GM18868 (cell line): Measurements from ENCODE around the gene FGD6.
"Not testable (repeated sequence)": the region's sequence is repeated elsewhere in the genome, so short reads cannot be mapped to it uniquely, and the experiment has no call there.

Experiments
- ATAC-seq: cut with Tn5 transposase; IDR thresholded peaks from one replicate; pipeline ENCODE4 v1.9.1; 2021; ENCODE audit warnings: mild to moderate bottlenecking, moderate library complexity; ENCODE audit not compliant: unreplicated experiment

Gene FGD6

DNA sequence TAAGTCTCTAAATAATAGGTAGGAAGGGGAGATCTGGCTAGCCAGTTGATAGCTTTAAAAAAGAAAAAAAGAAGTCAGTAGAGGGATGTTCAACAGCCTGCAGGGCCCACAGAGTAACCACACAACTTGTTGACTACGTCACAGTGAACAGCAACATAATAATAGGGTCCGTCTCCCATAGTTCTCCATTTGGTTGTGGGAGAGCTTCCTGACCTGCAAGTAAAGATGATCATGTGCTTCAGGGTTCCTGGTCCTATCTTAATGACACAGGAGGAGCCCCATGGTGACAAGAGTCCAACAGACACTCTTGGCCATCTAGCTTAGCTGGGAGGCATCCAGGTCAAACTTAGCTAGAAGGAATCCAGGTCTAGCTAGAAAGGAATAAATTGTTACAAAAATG lies 36.2 kb downstream of the FGD6 start:
- ATAC-seq = no peak

DNA sequence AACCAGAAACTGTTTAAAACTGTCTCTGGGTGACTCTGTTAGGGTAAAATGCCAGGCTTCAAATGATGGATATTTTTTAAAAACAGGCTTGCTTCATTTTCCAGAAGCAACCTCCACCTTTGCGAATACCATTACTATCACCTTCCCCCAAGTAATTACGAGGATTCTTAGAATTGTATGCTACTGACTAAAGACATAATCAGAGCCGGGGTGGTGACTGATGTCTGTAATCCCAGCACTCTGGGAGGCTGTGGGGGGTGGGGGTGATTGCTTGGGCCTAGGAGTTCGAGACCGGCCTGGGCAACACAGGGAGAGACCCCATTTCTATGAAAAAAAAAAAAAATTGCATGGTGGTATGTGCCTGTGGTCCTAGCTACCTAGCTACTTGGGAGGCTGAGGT lies 38.3 kb downstream of the FGD6 start:
- no peak for ATAC-seq

DNA sequence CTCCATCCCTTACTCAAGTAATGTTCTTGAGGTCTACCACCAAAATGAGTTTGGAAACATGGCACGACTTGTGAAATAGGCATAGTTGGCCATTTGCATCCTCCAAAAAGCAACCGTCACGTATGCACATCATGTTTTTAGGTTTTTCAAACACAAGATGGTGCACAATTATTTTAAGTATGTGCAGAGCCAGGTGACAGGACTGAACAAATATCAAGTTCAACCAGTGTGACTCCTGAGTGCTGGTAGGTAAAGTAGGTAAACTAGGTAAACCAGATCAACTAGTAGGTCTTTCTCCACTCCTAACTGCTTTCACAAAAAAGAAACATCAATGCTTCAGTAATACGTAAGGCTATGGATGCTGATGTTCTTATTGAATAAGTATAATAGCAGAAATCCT lies 39.1 kb downstream of the FGD6 start:
- ATAC-seq = no peak

DNA sequence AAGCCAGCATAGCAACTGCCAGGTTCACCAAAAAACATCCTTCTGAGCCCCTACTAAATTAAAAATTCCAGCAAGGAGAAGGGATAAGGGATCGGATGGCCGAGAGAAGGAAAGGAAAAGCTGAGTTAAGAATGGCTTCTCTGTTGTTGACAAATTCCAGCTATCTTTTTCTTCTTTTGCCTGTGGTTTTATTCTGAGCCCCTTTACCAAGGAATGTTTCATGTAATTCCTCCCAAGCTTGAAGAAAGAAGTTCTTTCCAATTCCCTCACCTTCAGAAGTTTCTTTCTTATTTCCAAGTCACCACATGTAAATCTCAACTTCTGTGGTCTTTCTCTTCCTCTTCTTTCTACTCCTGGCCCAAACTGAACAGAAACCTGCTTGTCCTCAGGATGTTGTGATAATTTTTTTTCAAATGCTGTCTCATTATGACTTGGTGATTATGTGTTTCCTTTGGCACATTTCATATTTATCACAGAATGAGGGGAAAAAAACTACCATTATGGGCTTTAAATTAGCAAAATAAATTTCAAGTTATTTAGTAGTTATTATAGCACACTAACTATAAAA lies 40.0 kb downstream of the FGD6 start:
- no peak for ATAC-seq

DNA sequence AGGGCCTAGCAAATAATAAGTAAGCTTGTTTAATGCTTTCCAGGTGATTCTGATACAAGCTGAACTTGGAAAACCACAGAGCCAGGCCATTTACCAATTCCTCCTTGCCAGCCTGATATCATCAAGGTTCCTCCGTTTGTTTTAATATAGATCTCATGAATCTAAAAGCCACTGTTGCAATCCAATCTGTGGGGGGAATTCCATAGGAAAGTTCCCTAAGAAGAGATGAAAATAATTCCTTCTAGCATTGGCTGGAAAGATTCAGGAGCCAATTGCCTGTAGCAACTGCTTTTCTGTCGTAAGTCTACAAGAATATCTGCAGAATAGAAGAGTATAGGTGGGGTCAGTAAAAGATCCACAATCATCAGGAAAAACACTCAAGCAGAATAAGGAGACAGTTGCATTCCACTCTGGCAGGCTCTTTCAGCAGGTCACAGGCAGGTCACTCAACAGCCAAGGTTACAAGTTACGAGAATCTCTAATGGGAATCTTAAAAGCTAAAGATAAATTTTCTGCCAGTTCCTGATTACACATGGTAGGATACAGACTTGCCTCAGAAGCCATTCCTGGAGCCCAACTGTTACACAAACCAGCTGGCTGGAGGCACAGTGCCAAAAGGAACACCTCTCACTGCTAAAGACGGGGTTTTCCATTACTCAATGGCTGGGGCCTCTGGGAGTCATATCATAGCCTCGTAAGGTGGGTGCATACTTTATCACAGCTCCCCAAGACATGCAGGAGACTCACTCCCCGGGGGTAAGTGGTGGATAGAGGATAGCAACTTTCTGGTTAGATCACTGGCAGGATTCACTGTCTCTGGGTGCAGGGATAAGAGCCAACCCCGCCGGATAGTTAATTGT lies 43.6 kb downstream of the FGD6 start:
- no peak for ATAC-seq

DNA sequence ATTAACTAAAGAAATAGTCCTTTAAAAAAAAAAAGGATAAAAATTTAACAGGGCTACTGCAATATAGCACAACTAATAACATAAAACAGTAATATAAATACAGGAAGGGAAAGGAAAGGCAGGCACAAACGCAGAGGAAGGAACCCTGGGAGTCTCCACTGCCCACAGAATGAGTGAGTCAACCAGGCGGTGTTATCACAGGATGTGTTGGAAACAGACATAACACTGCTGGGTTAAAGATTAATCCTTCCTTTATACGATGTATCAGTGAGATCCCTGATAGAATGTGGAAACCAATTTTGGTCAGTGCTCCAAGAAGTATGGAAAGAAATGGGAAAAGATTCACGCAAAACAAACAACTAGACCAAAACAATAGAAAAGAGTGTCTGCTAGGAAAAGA lies 47.9 kb downstream of the FGD6 start:
- no peak for ATAC-seq

DNA sequence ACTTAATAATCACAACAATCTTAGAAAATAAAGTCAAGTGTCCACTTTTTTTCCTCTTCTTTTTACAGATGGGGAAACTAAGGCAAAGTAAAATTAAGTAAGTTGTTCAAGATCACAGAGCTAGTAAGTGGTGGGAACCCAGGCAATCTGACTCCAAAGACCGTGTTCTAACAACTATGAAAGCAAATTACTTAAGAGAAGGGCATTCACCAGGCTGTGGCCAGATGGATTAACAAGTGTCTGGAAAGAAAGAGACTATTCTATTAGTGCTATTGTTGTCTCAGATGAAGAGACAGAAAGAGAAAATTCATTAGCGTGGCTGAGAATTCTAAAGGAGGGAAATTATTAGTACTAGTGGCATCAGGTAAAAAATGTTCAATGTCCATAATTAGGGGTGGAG lies 48.5 kb downstream of the FGD6 start:
- ATAC-seq = no peak

DNA sequence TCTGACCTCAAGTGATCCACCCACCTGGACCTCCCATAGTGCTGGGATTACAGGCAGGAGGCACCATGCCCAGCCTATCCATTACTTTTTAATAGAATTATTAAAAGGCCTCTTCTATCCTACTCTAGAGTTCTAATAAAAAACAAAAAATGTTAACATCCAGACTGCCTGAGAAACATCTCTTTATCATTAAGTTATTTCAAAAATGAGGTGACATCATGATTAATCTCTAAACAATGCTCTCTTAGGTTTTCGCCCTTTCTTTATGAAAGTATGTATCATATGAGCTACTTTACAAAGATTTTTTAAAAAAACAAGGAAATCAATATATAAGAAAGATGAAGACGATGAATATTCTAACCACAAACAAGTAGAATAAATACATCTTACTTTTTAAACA lies 52.6 kb downstream of the FGD6 start:
- ATAC-seq = no peak

DNA sequence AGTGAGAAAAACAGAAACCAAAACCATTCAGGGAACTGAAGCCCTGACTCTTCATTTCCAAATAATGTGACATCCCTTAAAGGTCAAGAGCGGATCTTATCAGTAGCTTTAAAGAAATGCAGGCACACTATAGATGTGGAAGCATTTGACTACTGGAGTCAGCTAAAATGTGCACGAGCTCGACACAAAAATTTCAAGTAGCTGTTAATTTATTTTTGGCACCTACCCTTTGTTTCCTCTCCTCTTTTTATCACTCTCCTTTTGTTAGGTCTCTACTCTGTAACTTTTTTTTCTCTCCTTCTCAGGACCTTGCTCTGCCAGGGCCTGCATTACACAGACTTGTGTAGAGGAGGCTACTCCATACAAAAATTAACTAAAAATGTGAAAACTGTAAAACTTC lies 58.3 kb downstream of the FGD6 start:
- ATAC-seq = no peak

DNA sequence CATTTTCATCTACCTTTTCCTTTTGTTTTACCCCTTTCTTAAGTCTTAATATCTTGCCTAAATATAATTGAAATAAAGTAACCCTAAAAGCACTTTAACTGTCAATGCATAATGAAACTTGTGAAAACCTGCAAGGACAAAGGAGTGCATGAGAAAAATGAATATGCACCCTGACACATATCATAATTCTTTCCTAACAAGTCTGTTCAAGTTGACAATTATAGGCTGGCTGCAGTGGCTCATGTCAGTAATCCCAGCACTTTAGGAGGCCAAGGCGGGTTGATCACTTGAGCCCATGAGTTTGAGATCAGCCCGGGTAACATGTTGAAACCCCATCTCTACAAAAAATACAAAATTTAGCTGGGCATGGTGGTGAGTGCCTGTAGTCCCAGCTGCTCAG lies 65.4 kb downstream of the FGD6 start:
- ATAC-seq = no peak

DNA sequence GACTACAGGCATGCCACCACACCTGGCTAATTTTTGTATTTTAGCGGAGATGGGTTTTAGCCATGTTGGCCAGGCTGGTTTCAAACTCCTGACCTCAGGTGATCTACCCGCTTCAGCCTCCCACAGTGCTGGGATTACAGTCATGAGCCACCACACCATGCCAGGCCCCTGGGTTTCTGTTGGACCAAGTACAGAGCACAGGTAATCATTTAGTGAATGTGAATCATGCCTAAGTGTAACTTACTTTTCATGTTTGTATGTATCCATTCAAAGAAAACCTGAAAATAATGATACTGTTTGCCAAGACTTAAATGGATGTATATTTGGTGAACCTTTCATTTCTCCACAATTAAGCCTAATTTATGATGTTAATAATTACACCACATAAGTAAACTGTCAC lies 65.9 kb downstream of the FGD6 start:
- no peak for ATAC-seq

DNA sequence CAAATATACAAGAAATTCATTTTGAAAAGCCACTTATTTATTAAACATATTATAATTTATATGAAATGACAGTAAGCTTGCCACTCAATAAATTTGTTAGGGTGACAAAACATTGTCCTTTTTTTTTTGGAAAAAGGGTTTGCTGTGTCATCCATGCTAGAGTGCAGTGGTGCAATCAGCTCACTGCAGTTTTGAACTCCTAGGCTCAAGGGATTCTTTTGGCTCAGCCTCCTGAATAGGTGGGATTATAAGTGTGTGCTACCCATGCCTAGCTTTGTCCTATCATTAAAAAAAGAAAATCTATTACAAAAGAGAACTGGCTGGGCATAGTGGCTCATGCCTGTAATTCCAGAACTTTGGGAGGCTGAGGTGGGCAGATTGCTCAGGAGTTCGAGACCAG lies 66.8 kb downstream of the FGD6 start:
- ATAC-seq = no peak

DNA sequence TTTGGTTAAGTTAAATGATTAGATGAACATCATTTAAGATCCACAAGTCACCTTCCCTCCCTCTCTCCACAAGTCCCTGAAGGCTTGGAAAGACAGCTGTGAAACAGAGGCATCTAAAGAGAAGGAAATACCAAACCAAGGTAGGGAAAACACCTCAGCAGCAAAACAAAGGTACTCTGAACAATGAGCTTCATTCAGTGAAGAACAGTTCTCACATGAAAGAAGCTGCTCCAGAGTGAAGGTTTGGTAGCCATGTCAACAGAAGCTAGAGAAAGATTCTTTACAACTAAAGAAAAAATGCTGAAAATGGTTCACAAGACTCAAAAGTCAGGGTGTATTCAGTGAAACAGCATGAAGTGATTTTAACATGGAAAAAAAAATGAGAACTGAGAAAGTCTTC lies 69.4 kb downstream of the FGD6 start:
- no peak for ATAC-seq

DNA sequence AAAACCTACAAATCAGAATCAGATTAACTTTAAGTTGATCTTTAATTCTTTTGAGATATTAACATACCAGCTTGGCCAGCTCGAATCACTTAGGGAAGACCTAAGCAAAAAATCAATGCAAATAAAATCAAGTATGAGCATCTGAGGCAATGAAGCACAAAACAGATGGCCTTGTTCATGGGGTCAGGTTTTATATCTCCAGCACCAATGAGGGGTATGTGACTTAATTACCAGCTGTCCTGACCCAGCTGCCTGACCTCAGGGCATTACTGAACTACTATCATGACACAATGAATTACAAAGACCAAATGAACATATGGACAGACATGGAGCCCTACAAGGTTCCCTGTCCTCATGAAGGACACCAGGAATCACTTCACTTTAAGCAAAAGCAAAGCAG lies 70.5 kb downstream of the FGD6 start:
- ATAC-seq = no peak

DNA sequence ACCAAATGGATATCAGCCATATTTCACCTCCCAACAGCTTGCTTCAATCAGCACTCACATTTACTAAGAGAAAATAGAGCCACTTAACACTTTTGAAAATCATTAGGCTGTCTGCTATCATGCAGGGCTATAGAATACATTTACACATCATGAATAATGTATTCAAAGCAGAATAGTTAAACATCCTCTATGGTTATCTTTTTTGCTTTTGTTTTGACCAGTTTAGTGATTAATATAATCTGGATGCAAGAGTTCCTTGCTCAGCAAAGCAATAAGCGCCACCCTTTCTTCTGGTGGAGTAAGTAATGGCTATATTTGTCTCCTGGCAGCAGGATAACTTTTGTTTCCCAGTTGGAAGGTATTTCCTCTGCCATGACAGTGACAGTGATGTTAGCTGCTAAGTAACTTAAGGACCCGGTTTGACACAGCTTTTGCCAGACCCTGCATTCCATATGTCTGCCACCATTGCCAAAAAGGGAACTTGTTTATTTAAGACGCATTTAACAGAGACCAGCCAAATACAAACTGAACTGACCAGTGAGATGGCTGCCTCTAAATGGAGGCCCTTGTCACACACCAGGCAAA lies 73.6 kb downstream of the FGD6 start:
- no peak for ATAC-seq

DNA sequence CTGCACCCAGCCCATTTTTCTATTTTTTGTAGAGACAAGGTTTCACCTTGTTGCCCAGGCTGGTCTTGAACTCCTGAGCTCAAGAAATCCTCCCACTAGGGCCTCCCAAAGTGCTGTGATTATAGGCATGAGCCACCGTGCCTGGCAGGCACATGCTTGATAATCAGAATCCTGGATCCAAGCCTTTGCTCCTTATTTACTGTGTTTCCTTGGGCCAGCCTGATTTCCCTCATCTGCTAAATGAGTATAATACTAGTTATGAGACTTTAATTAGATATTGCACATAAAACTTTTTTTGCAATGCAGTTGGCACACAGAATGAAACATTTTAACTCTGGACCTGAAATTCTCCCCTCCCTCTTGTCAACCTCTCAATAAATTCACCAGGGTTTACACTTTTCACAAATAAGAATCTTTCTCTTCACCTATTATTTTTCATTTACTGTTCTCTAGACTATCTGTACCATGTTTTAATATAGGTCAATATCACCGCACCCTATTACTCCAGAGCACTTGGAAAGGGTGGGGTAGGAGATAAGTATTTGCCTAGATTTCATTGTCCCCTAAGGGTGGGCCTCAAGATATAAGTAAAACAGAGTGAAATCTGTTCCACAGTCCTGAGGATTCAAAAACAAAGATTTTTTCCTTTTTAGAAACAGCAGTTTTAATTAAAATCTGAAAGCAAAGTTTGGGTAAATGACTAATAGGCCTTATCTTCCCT lies 74.7 kb downstream of the FGD6 start:
- no peak for ATAC-seq

DNA sequence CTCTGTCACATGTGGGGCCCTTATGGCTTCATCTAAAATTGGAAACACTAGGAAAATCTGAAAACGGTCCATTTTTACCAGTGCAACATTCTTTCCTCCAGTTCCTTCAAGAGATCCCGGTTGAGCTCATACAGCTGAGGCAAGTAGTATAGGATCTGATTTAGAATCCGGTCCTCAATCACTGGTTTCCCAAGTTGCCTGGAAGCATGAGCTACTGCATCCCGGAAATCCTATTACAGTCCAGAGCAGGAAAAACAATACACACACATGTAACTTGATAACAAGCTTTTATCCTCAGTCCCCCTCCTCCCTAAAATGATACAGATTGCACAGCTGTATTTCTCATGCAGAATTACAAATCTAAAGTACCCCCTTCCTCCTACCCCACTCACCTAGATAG lies 76.0 kb downstream of the FGD6 start:
- no peak for ATAC-seq

DNA sequence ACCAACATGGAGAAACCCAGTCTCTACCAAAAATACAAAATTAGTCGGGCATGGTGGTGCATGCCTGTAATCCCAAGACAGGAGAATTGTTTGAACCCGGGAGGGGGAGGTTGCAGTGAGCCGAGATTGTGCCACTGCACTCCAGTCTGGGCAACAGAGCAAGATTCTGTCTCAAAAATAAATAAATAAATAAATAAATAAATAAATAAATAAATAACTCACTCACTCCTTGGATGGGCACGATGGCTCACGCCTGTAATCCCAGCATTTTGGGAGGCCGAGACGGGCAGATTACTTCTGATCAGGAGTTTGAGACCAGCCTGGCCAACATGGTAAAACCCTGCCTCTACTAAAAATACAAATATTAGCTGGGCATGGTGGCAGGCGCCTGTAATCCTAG lies 79.2 kb downstream of the FGD6 start:
- ATAC-seq = not testable (repeated sequence)

DNA sequence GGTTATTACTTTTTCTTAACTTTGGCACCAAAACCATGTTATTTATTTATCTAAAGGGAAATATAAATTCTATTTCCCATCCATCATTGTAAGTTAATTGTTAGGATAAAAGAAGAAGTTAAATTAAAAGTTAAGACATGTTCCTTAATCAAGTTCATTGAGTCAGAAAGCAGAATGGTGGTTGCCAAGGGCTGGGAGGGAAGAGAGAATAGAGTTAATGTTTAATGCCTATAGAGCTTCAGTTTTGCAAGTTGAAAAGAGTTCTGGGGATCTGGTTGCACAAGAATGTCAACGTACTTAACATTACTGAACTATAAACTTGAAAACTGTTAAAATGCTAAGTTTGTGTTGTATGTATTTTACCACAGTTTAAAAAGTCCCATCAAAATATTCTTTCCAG lies 80.7 kb downstream of the FGD6 start:
- ATAC-seq = no peak

DNA sequence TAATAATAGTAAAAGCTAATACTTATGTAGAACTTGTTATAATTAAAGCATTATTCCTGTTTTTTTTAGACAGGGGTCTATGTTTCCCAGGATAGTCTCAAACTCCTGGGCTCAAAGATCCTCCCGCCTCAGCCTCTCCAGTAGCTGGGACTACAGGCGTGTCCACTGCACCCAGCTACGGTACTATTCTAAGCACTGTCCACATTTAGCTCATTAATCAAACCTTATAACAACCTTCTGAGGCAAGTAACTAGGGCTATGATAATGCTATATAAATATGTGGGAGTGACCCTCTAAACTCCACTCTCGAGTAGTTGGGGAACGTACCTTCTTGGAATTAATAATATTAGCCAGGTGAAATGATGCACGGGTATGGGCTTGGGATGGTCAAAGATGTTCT lies 83.2 kb downstream of the FGD6 start:
- ATAC-seq = no peak

DNA sequence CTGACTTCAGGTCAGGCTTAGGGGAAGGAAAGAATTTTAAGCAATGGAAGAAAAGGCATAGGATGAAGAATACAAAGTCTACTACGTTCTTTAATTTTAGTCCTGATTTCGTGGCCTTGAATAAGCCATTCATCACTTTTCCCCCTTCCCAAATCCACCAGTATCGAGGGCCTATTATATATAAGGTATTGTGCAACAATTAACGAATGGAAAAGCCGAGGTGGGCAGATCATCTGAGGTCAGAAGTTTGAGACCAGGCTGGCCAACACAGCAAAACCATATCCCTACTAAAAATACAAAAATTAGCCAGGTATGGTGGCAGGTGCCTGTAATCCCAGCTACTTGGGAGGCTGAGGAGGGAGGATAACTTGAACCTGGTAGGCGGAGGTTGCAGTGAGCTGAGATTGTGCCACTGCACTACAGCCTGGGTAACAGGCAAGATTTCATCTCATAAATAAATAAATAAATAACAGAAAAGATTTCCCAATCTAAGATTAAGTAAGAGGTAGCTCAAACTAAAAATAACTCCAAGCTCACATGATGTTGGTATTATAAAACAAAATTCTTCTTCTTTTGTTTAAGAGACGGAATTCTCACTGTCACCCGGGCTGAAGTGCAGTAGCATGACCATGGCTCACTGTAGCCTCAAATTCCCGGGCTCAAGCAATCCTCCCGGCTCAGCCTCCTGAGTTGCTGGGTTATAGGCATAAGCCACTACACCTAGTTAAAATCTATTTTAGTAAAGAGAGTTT lies 85.5 kb downstream of the FGD6 start:
- ATAC-seq = no peak
